ENCODE measurements around the gene PRR33. TPM values are rescaled to one million over a fixed set of nuclear protein-coding genes. Genes with fewer than 3 reads are reported as not detected.
A peak's percentile ranks its signal among the peaks of the same experiment; 100 is the strongest.

The PRR33 gene
- total and polyA plus RNA-seq, 4 donors, result 0.08 to 0.13 TPM; not detected in 2

- Histone ChIP-seq H3K27me3 (ENCODE audit: control insufficient read depth in 3 of 3, insufficient read depth in 3 of 3, low read length in 2 of 3) (no peaks in the 10 kb centered on the region), H3K9me3 (ENCODE audit: control insufficient read depth in 4 of 4, insufficient read depth in 3 of 4, low read length in 3 of 4) (no peaks in the 10 kb centered on the region), H3K36me3 (ENCODE audit: control insufficient read depth in 4 of 4, insufficient read depth in 4 of 4, low read length in 4 of 4) (no peaks in the 10 kb centered on the region), H3K4me1 (ENCODE audit: control insufficient read depth in 5 of 5, insufficient read depth in 5 of 5, low read length in 5 of 5) (peaks cover 0 to 6% (median 3%) of the 10 kb centered on the region in 5 donors), H3K4me3 (no peak overlapping the region), H3K9ac (ENCODE audit: insufficient read depth in 1 of 2, low read length in 2 of 2) (no peak overlapping the region), H3K27ac (ENCODE audit: low read depth in 1 of 2, low read length in 1 of 2) (peak overlapping the region in 1 of 2 donors; percentile 14)
- DNase-seq, result no peak
- no peak for TF ChIP-seq CTCF (IDR thresholded peaks at IDR 0.05; ENCODE audit: control extremely low read depth, extremely low read depth)
- 55 to 69% methylated on average over 12 of the region's 12 CpGs for WGBS, 2 donors
- no peak for ATAC-seq (ENCODE audit: insufficient read depth, low FRiP score)
These were observed 52.3 kb downstream of the PRR33 start for GRCh38 chr11:1839204-1839923.

- Histone ChIP-seq H3K36me3 (ENCODE audit: control insufficient read depth in 4 of 4, insufficient read depth in 4 of 4, low read length in 4 of 4) (no peaks in the 10 kb centered on the region), H3K27ac (ENCODE audit: low read depth in 1 of 2, low read length in 1 of 2) (peak within 1 kb of the TSS in 1 of 2 donors; percentile 14), H3K9ac (ENCODE audit: insufficient read depth in 1 of 2, low read length in 2 of 2) (no peak within 1 kb of the TSS), H3K27me3 (ENCODE audit: control insufficient read depth in 3 of 3, insufficient read depth in 3 of 3, low read length in 2 of 3) (no peaks in the 10 kb centered on the region), H3K9me3 (ENCODE audit: control insufficient read depth in 4 of 4, insufficient read depth in 3 of 4, low read length in 3 of 4) (no peaks in the 10 kb centered on the region), H3K4me3 (no peak within 1 kb of the TSS), H3K4me1 (ENCODE audit: control insufficient read depth in 5 of 5, insufficient read depth in 5 of 5, low read length in 5 of 5) (peaks cover 0 to 13% (median 0%) of the 10 kb centered on the region in 5 donors)
- 89 to 95% methylated on average over 32 of the region's 32 CpGs for WGBS, 2 donors
- ATAC-seq (ENCODE audit: insufficient read depth, low FRiP score) (no peak), DNase-seq (no peak)
- TF ChIP-seq CTCF (IDR thresholded peaks at IDR 0.05; ENCODE audit: control extremely low read depth, extremely low read depth), result no peak
These were observed 53.1 kb downstream of the PRR33 start, which contains the start of gene TNNI2 for GRCh38 chr11:1838426-1839144. Gene TNNI2 (plus strand): TSS chr11:1838981. CDS start chr11:1839697, 716 bp downstream.

Small RNAs within 50 kb of the gene (small RNA-seq; reads per million reads assigned to genes)
- gene AC051649.1 (ENCODE audit: low replicate concordance) (not detected), gene MIR4298 (ENCODE audit: low replicate concordance) (not detected)

Other genes starting within 250 kb of the PRR33 start
- not detected for gene KRTAP5-6, start 194.7 kb downstream of the PRR33 start, total RNA-seq
- not detected for gene KRTAP5-6, start 194.7 kb downstream of the PRR33 start, polyA plus RNA-seq
- 10 to 100 TPM in 1 of 2 donors, under 1 TPM in 1; 0.40 to 18.8 TPM for gene IFITM10, start 141.3 kb downstream of the PRR33 start, total RNA-seq
- 1 to 10 TPM in 1 of 2 donors, under 1 TPM in 1; 0.93 to 4.5 TPM for gene IFITM10, start 141.3 kb downstream of the PRR33 start, polyA plus RNA-seq
- gene CTSD, start 128.0 kb downstream of the PRR33 start, total RNA-seq, result 1,000 to 10,000 TPM in 1 of 2 donors, 100 to 1,000 TPM in 1; 388 to 2,158 TPM
- gene CTSD, start 128.0 kb downstream of the PRR33 start, polyA plus RNA-seq, result 1,000 to 10,000 TPM; 1,739 to 2,177 TPM
- gene SYT8, start 56.9 kb downstream of the PRR33 start, total RNA-seq, result 10 to 100 TPM in 1 of 2 donors, 1 to 10 TPM in 1; 2.7 to 40.6 TPM
- gene SYT8, start 56.9 kb downstream of the PRR33 start, polyA plus RNA-seq, result 10 to 100 TPM; 15.0 to 18.9 TPM
- gene TNNI2, start 52.9 kb downstream of the PRR33 start, total RNA-seq, result 10 to 100 TPM in 1 of 2 donors, 1 to 10 TPM in 1; 3.1 to 14.3 TPM
- gene TNNI2, start 52.9 kb downstream of the PRR33 start, polyA plus RNA-seq, result 10 to 100 TPM; 10.1 to 35.8 TPM
- gene LSP1, start 38.8 kb downstream of the PRR33 start, total RNA-seq, result 10 to 100 TPM; 44.9 to 72.1 TPM
- 100 to 1,000 TPM in 1 of 2 donors, 10 to 100 TPM in 1; 95.7 to 121 TPM for gene LSP1, start 38.8 kb downstream of the PRR33 start, polyA plus RNA-seq
- 1 to 10 TPM; 7.1 to 8.0 TPM for gene TNNT3, start 27.8 kb upstream of the PRR33 start, total RNA-seq
- 1 to 10 TPM; 1.6 to 3.0 TPM for gene TNNT3, start 27.8 kb upstream of the PRR33 start, polyA plus RNA-seq
- gene MRPL23, start 55.4 kb upstream of the PRR33 start, total RNA-seq, result 10 to 100 TPM; 34.8 to 64.5 TPM
- 100 to 1,000 TPM; 149 to 250 TPM for gene MRPL23, start 55.4 kb upstream of the PRR33 start, polyA plus RNA-seq
- gene H19, start 105.9 kb upstream of the PRR33 start, total RNA-seq, result 1,000 to 10,000 TPM in 1 of 2 donors, 10 to 100 TPM in 1; 49.1 to 1,932 TPM
- gene H19, start 105.9 kb upstream of the PRR33 start, polyA plus RNA-seq, result 100 to 1,000 TPM in 1 of 2 donors, 10 to 100 TPM in 1; 56.6 to 305 TPM
- gene IGF2, start 247.5 kb upstream of the PRR33 start, total RNA-seq, result 10 to 100 TPM; 23.5 to 87.7 TPM
- 1 to 10 TPM; 2.9 to 7.8 TPM for gene IGF2, start 247.5 kb upstream of the PRR33 start, polyA plus RNA-seq